ENCODE data around the gene RFX8. TPM values are rescaled to one million over a fixed set of nuclear protein-coding genes. Genes with fewer than 3 reads are reported as not detected.
"Not testable (repeated sequence)": the region's sequence is repeated elsewhere in the genome, so short reads cannot be mapped to it uniquely, and the experiment has no call there.

Gene RFX8
- total RNA-seq, 4 donors from 2014 or later, result 0.27 TPM; not detected in 3

DNA sequence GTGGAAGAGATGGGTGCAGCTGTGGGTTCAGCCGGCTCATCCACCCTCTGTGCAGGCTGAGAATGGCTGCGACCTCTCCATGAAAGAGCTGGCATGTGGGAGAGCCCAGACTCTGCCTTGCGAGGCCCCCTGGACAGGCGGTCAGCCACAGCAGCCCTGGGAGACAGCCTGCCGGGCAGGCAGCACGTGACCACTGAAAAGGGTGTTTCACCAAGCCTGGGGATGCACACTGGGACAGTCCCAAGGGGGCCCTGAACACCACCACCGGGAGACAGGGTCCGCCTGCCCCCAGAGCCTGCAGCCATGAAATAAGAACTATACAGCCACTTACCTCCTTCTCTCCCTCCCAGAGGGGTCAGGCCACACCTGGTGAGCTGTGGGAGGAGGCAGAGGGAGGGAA is 11.5 kb downstream of the RFX8 start:
- Histone ChIP-seq H3K36me3 (no peaks in the 10 kb centered on the region), H3K27me3 (no peaks in the 10 kb centered on the region), H3K27ac (no peak overlapping the region), H3K4me1 (peaks cover 0 to 7% of the 10 kb centered on the region in 2 donors), H3K9me3 (no peaks in the 10 kb centered on the region), H3K4me3 (no peak overlapping the region)
- no peak for TF ChIP-seq POLR2A (IDR thresholded peaks at IDR 0.05)
- TF ChIP-seq, protein P1, sequence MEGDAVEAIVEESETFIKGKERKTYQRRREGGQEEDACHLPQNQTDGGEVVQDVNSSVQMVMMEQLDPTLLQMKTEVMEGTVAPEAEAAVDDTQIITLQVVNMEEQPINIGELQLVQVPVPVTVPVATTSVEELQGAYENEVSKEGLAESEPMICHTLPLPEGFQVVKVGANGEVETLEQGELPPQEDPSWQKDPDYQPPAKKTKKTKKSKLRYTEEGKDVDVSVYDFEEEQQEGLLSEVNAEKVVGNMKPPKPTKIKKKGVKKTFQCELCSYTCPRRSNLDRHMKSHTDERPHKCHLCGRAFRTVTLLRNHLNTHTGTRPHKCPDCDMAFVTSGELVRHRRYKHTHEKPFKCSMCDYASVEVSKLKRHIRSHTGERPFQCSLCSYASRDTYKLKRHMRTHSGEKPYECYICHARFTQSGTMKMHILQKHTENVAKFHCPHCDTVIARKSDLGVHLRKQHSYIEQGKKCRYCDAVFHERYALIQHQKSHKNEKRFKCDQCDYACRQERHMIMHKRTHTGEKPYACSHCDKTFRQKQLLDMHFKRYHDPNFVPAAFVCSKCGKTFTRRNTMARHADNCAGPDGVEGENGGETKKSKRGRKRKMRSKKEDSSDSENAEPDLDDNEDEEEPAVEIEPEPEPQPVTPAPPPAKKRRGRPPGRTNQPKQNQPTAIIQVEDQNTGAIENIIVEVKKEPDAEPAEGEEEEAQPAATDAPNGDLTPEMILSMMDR (IDR thresholded peaks at IDR 0.05 in 4 of 5, conservative IDR thresholded peaks at IDR 0.05 in 1 of 5), result no peak
- no peak for DNase-seq
- in situ Hi-C loops (cut with MboI; ENCODE audit: low sequenced_read_pairs in 4 of 4), result no loop called here
- ATAC-seq, result no peak
- intact Hi-C loops (cut with DNase I; ENCODE audit: low total_unique reads), result no loop called here

DNA sequence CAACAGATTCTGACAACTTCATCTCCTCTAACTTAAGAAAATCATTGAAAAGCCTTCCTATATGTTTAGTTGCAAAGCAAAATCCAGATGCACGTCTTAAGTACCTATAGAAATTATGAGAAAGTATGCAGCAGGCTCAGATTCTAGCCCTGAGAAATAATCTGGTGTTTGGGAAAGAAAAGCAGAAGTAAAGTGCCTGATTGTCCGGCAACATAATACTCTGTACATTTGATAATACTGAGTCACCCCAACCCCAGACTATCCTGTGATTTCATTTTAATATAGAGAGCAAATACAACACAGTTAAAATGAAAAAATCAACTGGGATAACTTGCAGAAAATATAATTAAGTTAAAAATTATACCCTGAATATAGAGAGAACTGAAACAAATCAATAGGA is 13.5 kb downstream of the RFX8 start:
- ATAC-seq, result no peak
- peaks cover 0 to 7% of the 10 kb centered on the region in 2 donors for H3K4me1 ChIP-seq
- no peaks in the 10 kb centered on the region for H3K9me3 ChIP-seq
- no peak overlapping the region for H3K4me3 ChIP-seq
- no peak overlapping the region for H3K27ac ChIP-seq
- no peaks in the 10 kb centered on the region for H3K36me3 ChIP-seq
- H3K27me3 ChIP-seq, result no peaks in the 10 kb centered on the region
- in situ Hi-C loops (cut with MboI; ENCODE audit: low sequenced_read_pairs in 4 of 4), result no loop called here
- intact Hi-C loops (cut with DNase I; ENCODE audit: low total_unique reads), result no loop called here
- TF ChIP-seq, protein P1 (IDR thresholded peaks at IDR 0.05 in 4 of 5, conservative IDR thresholded peaks at IDR 0.05 in 1 of 5), result no peak
- no peak for TF ChIP-seq POLR2A (IDR thresholded peaks at IDR 0.05)
- no peak for DNase-seq

DNA sequence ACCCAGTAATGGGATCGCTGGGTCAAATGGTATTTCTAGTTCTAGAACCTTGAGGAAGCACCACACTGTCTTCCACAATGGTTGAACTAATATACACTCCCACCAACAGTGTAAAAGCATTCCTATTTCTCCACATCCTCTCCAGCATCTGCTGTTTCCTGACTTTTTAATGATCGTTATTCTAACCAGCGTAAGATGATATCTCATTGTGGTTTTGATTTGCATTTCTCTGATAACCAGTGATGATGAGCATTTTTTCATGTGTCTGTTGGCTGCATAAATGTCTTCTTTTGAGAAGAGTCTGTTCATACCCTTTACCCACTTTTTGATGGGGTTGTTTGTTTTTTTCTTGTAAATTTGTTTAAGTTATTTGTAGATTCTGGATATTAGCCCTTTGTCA is 20.5 kb downstream of the RFX8 start:
- ATAC-seq; H3K27ac ChIP-seq; in situ Hi-C loops (cut with MboI; ENCODE audit: low sequenced_read_pairs in 4 of 4); H3K27me3 ChIP-seq; DNase-seq; H3K4me1 ChIP-seq; H3K9me3 ChIP-seq; H3K36me3 ChIP-seq; H3K4me3 ChIP-seq; intact Hi-C loops (cut with DNase I; ENCODE audit: low total_unique reads): not testable (repeated sequence)

DNA sequence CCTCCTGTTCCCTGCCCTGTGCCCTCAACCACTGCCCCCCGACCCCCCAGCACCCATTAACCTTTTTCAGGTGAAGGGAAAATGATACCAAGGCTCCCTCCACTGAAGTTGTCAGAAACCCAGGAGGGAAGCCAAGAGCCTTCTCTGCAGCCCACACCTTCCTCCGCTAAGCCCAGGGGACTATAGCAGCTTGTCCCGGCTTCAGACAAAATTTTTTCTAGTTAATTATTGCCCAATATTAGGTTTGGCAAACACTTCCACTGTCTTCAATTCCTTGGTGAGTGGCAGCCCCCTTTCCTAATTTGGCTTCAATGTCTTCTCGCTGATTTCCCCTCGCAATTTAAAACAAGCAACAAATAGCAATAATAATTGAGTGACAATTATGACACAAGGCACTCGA is 23.9 kb downstream of the RFX8 start:
- Histone ChIP-seq H3K4me1 (no peaks in the 10 kb centered on the region), H3K4me3 (no peak overlapping the region), H3K27ac (no peak overlapping the region), H3K27me3 (no peaks in the 10 kb centered on the region), H3K36me3 (no peaks in the 10 kb centered on the region), H3K9me3 (no peaks in the 10 kb centered on the region)
- ATAC-seq (no peak), DNase-seq (no peak)
- intact Hi-C loops (cut with DNase I; ENCODE audit: low total_unique reads) (no loop called here), in situ Hi-C loops (cut with MboI; ENCODE audit: low sequenced_read_pairs in 4 of 4) (no loop called here)
- TF ChIP-seq, protein P1 (IDR thresholded peaks at IDR 0.05 in 4 of 5, conservative IDR thresholded peaks at IDR 0.05 in 1 of 5), result no peak
- no peak for TF ChIP-seq POLR2A (IDR thresholded peaks at IDR 0.05)

DNA sequence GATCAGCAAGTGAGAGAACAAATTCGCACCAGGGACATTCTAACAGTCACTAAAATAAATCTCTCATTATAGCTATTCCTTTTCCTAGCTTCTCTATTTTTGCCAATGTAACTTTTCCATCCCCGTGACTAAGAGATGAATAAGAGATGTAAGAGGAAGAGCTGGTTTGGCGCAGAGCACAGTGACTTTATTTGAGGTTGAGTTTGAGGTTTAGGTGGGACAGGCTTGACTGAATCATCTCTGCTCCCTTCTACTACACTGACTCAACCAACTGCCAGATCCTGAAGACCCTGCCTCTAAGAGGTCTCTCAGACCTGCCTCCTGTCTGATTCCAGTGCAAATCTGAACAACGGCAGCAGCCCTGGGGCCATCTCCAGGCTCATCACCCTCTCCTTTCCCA is 28.0 kb downstream of the RFX8 start:
- intact Hi-C loops (cut with DNase I; ENCODE audit: low total_unique reads), result no loop called here
- ATAC-seq (no peak), DNase-seq (no peak)
- TF ChIP-seq, protein P1 (IDR thresholded peaks at IDR 0.05 in 4 of 5, conservative IDR thresholded peaks at IDR 0.05 in 1 of 5), result no peak
- no peak for TF ChIP-seq POLR2A (IDR thresholded peaks at IDR 0.05)
- Histone ChIP-seq H3K9me3 (no peaks in the 10 kb centered on the region), H3K36me3 (no peaks in the 10 kb centered on the region), H3K27me3 (no peaks in the 10 kb centered on the region), H3K4me3 (no peak overlapping the region), H3K27ac (no peak overlapping the region), H3K4me1 (no peaks in the 10 kb centered on the region)
- in situ Hi-C loops (cut with MboI; ENCODE audit: low sequenced_read_pairs in 4 of 4), result no loop called here

All from gastrocnemius medialis (tissue), 4 donors.